Esophagus muscularis mucosa (tissue), 4 donors: ENCODE measurements around the gene SLIT1.

Experiments
- CTCF ChIP-seq, 3 experiments: fragments of 200-600 bp in 2 of 3; fragments of 450-650 bp in 1 of 3; sonication (generic) in 2 of 3; IDR thresholded peaks; one replicate each; pipeline ENCODE4 v1.5.1; 2017 to 2019; ENCODE audit warnings: antibody characterized with exemption in 3 of 3, mild to moderate bottlenecking in 2 of 3, moderate library complexity in 1 of 3
- EP300 ChIP-seq: sonication (generic); formaldehyde crosslinking; IDR thresholded peaks from one replicate; pipeline ENCODE4 v1.6.1; 2017; ENCODE audit warnings: antibody characterized with exemption
- POLR2A ChIP-seq: fragments of 450-650 bp; IDR thresholded peaks from one replicate; pipeline ENCODE4 v1.6.1; 2017; ENCODE audit warnings: antibody characterized with exemption, moderate library complexity, mild to moderate bottlenecking, low read depth
- POLR2AphosphoS5 ChIP-seq, 2 donors: sonication (generic); formaldehyde crosslinking; IDR thresholded peaks; one replicate each; pipeline ENCODE4 v1.6.1; 2017; ENCODE audit warnings: antibody characterized with exemption in 2 of 2

GRCh38 chr10:97180363-97180755 lies 5.4 kb downstream of the SLIT1 start:
- no peak for TF ChIP-seq CTCF (IDR thresholded peaks at IDR 0.05)
- no peak for TF ChIP-seq POLR2A
- TF ChIP-seq EP300, result no peak
- no peak for TF ChIP-seq POLR2AphosphoS5 (IDR thresholded peaks at IDR 0.05)
